Body of pancreas (tissue), 4 donors: Measurements from ENCODE around the gene AUTS2.

Source experiments
- CTCF ChIP-seq, 7 experiments: fragments of 450-650 bp in 4 of 7; fragments of 200-600 bp in 3 of 7; sonication (generic) in 3 of 7; IDR thresholded peaks; one replicate each; pipeline ENCODE4 v1.5.1; 2016 to 2019; ENCODE audit warnings: antibody characterized with exemption in 7 of 7
- POLR2A ChIP-seq, 3 donors: fragments of 450-650 bp; IDR thresholded peaks; one replicate each; pipeline ENCODE4 v1.6.1; 2016; ENCODE audit warnings: antibody characterized with exemption in 3 of 3, mild to moderate bottlenecking in 2 of 3

GRCh38 chr7:70614237-70615045 is 1016.2 kb downstream of the AUTS2 start:
- TF ChIP-seq POLR2A (IDR thresholded peaks at IDR 0.05) (peak in 1 of 3 donors; percentile 16), CTCF (IDR thresholded peaks at IDR 0.05) (peak in 1 of 7 experiments; percentile 11)
